Astrocyte (in vitro differentiated cells and primary cell): ENCODE measurements around the gene SPRR1B.
"Not testable (repeated sequence)": the region's sequence is repeated elsewhere in the genome, so short reads cannot be mapped to it uniquely, and the experiment has no call there.

ENCODE experiments used
- CTCF ChIP-seq: IDR thresholded peaks from 2 replicates; pipeline ENCODE4 v1.5.1; 2011; ENCODE audit warnings: low read depth, mild to moderate bottlenecking, inconsistent platforms, low read length, moderate library complexity; ENCODE audit not compliant: insufficient read depth
- EZH2 ChIP-seq: IDR thresholded peaks from 2 replicates; pipeline ENCODE4 v1.6.1; 2012; ENCODE audit warnings: mild to moderate bottlenecking, low read length, inconsistent platforms; ENCODE audit not compliant: insufficient read depth

GRCh38 chr1:153021829-153022228 lies 9.2 kb upstream of the SPRR1B start:
- TF ChIP-seq CTCF, EZH2: not testable (repeated sequence)
